HG03469 (cell line): ENCODE results near the gene TMEM231.
"Not testable (repeated sequence)": the region's sequence is repeated elsewhere in the genome, so short reads cannot be mapped to it uniquely, and the experiment has no call there.

Experiments used
- ATAC-seq: cut with Tn5 transposase; IDR thresholded peaks from one replicate; pipeline ENCODE4 v1.9.1; 2021; ENCODE audit warnings: mild to moderate bottlenecking, moderate library complexity, moderate number of reproducible peaks; ENCODE audit not compliant: unreplicated experiment

The TMEM231 gene

GRCh38 chr16:75534560-75535205 lies 21.4 kb downstream of the TMEM231 start:
- no peak for ATAC-seq

GRCh38 chr16:75532791-75533190 lies 23.3 kb downstream of the TMEM231 start:
- ATAC-seq: no peak

GRCh38 chr16:75532142-75532765 lies 23.8 kb downstream of the TMEM231 start:
- no peak for ATAC-seq

GRCh38 chr16:75529959-75530358 lies 26.1 kb downstream of the TMEM231 start:
- no peak for ATAC-seq

GRCh38 chr16:75529056-75529905 lies 26.8 kb downstream of the TMEM231 start:
- no peak for ATAC-seq

- ATAC-seq: no peak
These were observed 28.2 kb downstream of the TMEM231 start for GRCh38 chr16:75527825-75528299.

- ATAC-seq: no peak
These were observed 29.8 kb downstream of the TMEM231 start for GRCh38 chr16:75526032-75526790.

GRCh38 chr16:75519175-75519574 lies 36.9 kb downstream of the TMEM231 start:
- ATAC-seq: no peak

GRCh38 chr16:75516189-75516966 lies 39.7 kb downstream of the TMEM231 start:
- peak; percentile 1 for ATAC-seq

- ATAC-seq: no peak
These were observed 41.8 kb downstream of the TMEM231 start for GRCh38 chr16:75514296-75514695.

GRCh38 chr16:75506574-75506973 lies 49.5 kb downstream of the TMEM231 start:
- no peak for ATAC-seq

- ATAC-seq: no peak
These were observed 49.9 kb downstream of the TMEM231 start for GRCh38 chr16:75506107-75506506.

- ATAC-seq: no peak
These were observed 52.3 kb downstream of the TMEM231 start for GRCh38 chr16:75503801-75504200.

GRCh38 chr16:75502916-75503605 lies 53.0 kb downstream of the TMEM231 start:
- no peak for ATAC-seq

GRCh38 chr16:75501820-75502219 lies 54.2 kb downstream of the TMEM231 start:
- ATAC-seq: not testable (repeated sequence)

GRCh38 chr16:75501359-75501758 lies 54.7 kb downstream of the TMEM231 start:
- ATAC-seq: no peak

- ATAC-seq: not testable (repeated sequence)
These were observed 57.3 kb downstream of the TMEM231 start for GRCh38 chr16:75498605-75499322.

- no peak for ATAC-seq
These were observed 58.5 kb downstream of the TMEM231 start for GRCh38 chr16:75497558-75497957.
